HG03025 (cell line): Measurements from ENCODE around the gene C5orf15.
"Not testable (repeated sequence)": the region's sequence is repeated elsewhere in the genome, so short reads cannot be mapped to it uniquely, and the experiment has no call there.

Source experiments
- ATAC-seq: cut with Tn5 transposase; IDR thresholded peaks from one replicate; pipeline ENCODE4 v1.9.1; 2021; ENCODE audit warnings: mild to moderate bottlenecking, moderate library complexity; ENCODE audit not compliant: unreplicated experiment, low FRiP score

The C5orf15 gene

GRCh38 chr5:133963493-133964128 lies 4.8 kb downstream of the C5orf15 start:
- no peak for ATAC-seq

DNA sequence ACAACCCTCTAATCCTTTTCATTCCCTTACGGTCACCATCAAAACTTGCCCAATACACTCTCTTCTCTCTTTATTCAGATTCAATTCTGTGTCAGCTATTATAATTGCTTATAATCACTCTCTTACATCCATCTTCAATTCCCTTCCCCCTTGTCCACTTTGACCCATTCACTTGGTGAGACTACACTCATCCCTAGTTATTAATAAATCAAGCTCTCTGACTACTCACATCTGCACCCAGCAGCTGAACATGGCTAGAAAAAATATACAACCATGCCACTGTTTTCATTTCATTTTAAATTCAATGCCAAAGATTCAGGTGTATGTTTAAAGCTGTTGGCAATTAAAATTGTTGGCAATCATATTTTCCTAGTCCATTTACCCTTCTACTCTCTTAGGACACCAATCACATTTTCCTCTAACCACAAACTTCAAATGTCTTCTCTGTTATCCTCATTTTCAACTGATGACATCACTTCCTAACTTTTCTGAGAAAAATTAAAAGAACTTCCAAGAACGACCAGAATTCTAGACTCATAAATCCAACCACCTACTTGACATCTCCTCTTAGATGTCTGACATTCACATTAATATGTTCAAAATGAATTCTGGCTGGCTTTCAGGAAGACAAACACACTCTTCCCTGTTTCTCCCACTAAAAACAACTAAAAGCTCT lies 5.5 kb downstream of the C5orf15 start:
- no peak for ATAC-seq

GRCh38 chr5:133962131-133962530 lies 6.3 kb downstream of the C5orf15 start:
- no peak for ATAC-seq

DNA sequence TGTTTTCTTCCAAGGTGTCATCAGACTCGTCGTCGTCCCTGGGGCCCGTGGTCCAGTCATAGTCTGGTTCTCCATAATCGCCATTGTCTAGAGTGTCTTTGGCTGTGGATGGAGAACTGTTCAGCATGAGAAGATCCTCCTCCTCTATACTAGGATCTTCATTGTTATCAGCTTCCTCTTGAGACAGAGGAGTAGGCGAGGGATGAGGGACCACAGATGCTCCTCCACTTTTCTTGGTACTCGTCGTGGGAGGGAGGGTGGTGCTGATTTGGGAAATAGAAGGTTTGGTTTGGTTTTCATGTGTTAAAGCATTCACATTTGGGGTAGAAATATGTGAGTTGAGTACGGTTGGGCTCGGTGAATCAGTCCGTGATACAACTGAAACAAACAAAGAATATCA lies 8.8 kb downstream of the C5orf15 start:
- no peak for ATAC-seq

DNA sequence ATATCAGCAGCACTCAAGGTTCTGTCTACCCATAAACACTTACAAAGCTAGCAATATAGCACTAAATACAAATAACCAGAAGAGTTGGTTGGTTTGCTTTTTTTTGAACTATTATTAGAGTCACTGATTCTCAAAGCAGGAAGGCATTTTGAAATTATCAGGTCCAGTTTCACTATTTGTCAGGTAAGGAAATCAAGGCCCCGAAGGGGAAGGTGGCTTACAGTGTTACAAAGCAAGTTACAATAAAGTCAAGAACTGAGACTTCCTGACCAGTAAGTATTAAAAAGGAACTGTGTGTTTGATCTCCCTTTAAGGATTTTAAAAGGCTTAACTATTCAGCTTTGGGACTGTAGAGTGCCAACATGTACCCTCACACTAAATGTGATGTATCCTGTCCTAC lies 10.8 kb downstream of the C5orf15 start:
- peak; percentile 52 for ATAC-seq

DNA sequence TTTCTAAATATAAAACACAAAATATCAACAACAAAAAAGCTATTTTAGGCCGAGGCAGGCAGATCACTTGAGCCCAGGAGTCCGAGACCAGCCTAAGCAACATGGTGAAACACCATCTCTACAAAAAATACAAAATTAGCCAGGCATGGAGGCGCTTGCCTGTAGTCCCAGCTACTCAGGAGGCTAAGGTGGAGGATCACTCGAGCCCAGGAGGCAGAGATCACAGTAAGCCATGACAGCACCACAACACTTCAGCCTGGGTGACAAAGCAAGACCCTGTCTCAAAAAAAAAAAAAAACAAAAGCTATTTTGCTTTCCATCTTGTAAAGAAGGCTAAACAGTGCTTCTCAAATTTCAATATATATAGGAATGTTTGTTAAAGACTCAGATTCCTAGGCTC lies 11.3 kb downstream of the C5orf15 start:
- peak; percentile 5 for ATAC-seq

- not testable (repeated sequence) for ATAC-seq
Observed at GRCh38 chr5:133956196-133956595, 12.2 kb downstream of the C5orf15 start.

DNA sequence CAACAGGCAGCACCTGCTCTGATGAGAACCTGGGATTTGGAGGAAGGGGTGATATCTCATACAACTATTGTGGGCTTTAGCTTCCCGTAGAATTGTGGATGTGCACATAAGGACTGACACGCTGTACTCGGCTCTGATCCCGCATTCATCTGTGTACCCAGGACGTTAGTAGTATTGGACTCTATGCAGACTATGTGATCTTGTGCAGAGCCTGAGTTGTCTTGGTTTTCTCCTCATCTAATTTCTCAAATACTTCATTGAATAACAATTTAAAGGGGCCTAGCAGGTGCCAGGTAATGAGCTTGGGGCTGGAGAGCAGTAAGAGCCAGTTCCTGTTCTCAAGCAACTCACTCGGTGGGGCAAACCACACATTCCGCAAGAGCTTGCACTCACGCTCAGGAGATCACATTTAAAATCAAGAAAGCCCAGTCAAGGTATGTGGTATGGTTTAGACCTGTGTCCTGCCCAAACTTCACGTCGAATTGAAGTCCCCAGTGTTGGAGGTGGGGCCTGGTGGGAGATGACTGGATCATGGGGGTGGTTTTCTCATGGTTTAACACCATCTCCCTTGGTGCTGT lies 14.8 kb downstream of the C5orf15 start:
- no peak for ATAC-seq

DNA sequence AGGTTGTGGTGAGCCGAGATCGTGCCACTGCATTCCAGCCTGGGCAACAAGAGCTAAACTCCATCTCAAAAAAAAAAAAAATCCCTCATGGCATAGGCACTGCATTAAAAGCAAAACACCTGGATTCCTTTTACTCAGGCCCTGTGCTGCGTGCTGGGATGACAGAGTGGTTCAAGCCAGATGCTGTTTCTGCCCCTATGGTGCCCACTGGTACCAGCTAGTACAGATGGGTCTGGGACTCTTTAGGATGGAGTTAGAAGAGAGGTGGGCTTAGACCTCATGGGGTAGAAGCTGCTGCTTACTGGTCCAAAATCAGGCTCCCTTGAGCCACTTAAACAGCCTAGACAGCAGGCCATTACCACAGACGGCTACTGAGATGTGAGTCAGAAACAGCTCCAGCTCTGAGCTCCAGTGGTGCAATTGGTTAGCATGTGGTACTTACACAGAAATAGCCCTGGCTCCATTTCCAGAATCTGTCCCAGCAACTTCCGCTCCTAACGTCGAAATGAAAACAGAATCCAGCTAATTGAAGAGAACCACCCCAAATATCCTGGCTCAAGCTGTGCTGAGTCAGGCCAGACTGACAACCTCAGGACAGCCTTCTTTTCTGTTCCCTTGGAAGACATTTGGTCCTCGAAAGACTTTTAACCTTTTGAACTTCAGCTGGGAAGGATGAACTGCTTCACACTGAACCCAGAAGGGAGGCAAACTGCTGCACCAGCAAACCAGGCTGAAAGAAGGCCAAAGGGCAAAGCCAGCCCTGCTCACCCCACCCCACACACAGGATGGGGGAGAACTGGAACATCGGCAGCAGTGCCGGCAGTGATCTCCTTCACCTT lies 15.5 kb downstream of the C5orf15 start:
- ATAC-seq, result no peak

DNA sequence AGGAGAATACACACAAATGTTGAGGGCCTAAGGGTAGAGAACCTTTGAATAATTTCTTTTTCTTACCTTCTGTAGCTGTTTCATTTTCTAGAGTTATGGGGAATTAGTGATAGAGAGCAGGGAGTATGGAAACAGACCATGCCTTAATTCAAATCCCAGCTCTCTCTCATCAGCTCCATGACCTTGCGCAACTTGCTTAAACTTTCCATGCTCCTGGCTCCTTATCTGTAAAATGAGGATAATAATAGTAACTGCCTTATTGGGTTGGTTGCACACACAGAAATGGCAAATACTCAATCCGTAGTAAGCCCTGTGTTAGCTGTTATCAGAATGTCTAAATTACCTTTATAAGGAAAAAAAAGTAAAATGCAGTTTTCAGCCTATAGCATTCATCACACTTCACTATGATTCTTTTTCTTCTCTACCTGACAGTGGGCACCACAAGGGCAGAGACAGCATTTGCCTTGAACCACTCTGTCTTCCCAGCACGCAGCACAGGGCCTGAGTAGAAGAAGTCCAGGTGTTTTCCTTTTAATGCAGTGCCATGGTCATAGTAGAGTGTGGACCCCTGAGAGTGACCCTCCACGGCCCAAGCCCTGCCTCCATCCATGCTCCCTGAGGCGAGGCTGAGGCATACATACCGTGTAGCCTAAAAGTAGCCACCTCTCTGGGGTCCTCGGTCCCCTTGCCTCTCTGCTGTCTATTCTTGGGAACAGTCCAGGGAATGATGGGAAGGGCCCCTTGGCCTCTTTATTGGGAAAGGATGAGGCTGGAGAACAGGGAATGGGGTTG lies 17.4 kb downstream of the C5orf15 start:
- no peak for ATAC-seq

DNA sequence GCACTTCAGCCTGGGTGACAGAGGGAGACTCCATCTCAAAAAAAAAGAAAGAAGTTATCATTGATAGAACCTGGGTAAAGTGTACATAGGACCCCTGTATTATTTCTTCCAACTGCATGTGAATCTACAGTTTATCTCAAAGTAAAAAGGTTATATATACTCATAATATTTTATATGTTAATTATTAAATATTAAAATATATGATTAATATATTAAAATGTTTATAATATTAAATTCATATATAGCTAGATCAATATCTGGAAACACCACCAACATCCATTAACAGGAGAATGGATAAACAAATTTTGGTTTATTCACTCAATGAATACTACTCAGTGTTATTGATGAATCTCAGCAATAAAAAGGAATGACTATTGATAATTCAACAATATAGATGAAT lies 19.7 kb downstream of the C5orf15 start:
- no peak for ATAC-seq

DNA sequence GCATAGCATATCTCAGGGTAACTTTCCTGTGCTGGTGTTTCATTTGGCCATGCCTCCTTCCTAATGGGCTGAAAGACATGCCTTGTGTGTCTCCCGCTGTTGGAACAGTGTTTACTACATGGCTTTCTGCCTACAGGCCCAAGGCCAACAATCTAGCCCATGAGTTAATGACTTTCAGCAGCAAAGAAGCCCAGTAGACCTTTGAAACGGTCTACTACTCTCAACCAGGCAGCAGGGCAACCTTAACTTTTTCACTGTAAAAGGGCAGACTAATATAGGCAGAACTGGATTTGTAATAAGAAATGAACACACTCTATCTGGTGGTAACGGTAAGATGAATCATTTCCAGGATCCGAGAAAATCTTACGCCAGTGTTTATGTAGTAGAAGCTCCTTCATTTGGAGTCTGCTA lies 21.0 kb downstream of the C5orf15 start:
- no peak for ATAC-seq

DNA sequence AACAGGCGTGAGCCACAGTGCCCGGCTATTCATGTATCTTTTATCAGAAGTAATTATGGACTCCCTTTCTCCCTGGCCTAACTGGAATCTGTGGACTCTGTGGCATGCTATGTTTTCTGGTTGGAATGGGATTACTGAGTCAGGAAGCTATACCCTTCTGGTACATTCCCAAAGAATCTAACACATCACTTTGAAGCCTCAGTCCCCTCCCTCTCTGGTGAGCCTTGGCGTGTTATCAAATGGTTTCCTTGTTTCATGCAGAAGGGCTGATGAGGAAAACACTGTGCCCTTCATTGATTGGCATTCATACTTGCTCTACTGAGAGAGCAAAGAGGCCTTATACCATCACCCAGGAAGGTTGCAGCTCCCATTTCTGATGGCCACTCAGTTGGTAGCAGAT lies 22.9 kb downstream of the C5orf15 start:
- no peak for ATAC-seq

DNA sequence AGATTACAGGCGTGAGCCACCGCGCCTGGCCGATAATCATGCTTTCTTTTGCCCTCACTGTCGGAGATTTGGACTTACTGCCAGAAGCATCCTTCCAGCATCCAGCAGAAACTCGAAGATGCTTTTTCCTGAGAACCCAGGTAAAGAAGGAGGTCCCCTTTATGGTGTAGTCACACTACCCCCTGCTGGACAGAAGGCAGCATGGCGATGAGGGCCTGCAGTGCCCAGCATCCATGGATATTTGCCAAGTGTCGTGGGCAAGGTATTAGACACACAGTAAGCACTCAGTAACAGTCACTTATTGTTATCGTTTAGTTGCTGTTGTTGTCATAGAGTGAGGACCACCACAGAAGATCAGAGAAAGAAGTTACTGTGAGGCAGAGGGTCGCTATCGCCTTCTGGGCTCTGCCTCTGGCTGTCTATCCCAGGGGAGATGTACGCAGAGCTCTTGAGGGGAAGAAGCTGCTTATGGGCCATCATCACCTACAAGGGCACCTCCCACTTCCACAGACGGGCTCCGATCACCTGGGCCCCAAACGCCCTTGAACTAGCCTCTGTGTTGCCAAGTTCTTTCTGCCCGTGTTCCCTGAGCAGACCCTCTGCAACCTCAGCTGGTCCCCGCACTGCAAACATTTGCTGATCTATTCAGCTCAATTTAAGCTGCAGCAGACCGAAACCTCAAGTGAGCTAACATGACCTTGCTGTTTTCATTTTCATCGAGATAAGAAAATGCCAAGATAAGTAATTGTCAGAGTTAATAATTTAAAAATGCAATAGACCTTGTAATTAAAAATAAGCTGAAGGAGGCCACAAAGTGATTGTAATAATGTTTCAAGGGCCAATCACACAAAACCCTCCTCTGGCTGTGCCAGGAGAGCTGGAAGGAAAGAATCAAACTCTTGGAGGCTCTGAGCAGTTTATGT lies 23.9 kb downstream of the C5orf15 start:
- no peak for ATAC-seq

- no peak for ATAC-seq
Observed at GRCh38 chr5:133943475-133943817, 25.0 kb downstream of the C5orf15 start.

- ATAC-seq, result no peak
Observed at GRCh38 chr5:133942614-133943474, 25.6 kb downstream of the C5orf15 start.

GRCh38 chr5:133941456-133942196 lies 26.8 kb downstream of the C5orf15 start:
- no peak for ATAC-seq

- ATAC-seq, result no peak
Observed at GRCh38 chr5:133939668-133940067, 28.8 kb downstream of the C5orf15 start.
